NCI-H1694 treated with DMSO at 0.1 percent for 48 hours (cell line): Measurements from ENCODE around the gene FMR1.

Experiments used
- DNase-seq: peaks from one replicate; lab custom pipeline; 2025; lab: John Stamatoyannopoulos, UW

Gene FMR1

GRCh38 chrX:147911192-147912022 lies at the start of gene FMR1:
FMR1 (plus strand) TSS chrX:147911919; CDS start chrX:147912180, 261 bp downstream.
- peak; percentile 82 for DNase-seq

- DNase-seq = no peak
Observed at GRCh38 chrX:147875866-147876596, 35.7 kb upstream of the FMR1 start.

DNA sequence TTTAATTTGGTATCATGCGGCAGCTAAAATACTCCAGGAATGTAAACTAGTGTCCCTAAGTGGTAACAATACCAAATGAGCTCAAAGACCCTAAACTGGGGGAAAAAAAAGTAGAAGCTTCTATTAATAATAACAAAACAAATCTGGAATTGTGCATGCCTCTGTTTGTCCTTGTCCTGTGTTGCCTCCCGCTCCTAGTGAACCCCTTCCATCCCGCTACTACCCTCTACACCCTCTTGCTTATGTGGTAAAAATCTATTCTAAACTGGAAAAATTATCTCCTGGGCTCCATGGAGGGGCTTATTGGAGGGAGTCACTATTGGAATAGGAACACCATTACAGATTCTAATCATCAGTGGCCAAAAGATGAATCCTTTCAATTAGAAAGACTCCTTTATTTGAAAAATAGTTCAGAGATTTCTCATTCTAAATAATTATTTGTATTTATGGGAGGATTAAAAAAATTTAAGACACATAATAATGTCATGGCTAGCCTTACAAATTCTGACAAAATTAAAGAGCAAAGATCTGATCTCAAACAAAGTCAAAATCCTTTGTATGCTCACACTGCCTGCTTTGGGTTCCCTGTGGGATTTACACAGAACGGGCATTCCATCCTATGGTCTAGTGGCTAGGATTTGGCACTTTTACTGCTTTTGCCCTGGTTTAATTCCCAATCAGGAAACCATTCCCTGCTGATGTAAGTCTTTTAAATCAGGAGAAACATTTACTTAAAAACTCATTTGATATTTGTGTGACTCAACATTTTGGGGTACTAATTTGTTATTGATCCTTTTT lies 34.7 kb upstream of the FMR1 start:
- no peak for DNase-seq

DNA sequence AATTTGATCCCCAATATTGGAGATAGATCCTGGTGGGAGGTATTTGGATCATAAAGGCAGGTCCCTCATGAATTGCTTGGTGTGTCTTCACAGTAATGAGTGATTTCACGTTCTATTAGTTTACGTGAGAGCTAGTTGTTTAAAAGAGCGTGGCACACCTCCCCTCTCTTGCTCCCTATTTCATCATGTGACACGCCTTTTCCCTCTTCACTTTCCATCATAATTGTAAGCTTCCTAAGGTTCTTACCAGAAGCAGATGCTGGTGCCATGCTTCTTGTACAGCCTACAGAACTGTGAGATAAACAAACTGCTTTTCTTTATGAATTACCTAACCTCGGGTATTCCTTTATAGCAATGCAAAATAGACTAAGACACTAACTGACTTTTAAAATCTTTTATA lies 34.0 kb upstream of the FMR1 start:
- DNase-seq = no peak

GRCh38 chrX:147884958-147885357 lies 26.8 kb upstream of the FMR1 start:
- DNase-seq = no peak

DNA sequence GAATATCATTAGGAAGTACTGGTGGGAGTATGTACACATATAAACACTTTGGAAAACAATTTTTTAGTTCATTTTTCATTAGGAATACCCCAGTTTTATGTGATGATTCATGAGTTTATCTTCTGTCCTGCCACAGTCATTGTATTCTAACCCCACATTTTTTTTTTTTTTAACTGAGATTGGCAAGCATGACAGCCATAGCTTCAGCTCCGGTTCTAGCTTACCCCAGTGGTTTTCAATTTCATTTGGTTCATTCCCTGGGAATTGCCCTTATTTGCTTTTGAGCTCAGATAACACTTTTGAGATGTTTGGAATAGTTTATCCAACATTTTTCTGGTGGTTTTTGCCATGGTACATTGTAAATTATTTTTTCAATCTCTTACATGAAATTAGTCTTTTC lies 21.0 kb upstream of the FMR1 start:
- DNase-seq = no peak

- no peak for DNase-seq
Observed at GRCh38 chrX:147891896-147892295, 19.8 kb upstream of the FMR1 start.

DNA sequence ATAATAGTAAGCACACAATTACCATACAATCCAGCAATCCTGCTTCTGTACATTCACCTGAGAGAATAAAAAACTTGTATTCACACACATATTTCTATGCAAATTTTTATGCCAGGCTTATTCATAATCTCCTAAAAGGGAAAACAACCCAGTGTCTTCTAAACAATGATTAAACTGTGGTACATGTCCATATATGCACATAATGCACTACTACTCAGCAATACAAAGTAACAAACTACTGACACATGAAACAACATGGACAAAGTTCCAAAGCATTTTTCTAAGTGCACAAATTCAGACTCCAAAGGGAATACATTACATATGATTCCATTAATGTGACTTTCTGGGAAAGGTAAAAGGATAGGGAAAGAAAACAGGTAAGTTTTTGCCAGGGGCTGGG lies 18.0 kb upstream of the FMR1 start:
- no peak for DNase-seq

DNA sequence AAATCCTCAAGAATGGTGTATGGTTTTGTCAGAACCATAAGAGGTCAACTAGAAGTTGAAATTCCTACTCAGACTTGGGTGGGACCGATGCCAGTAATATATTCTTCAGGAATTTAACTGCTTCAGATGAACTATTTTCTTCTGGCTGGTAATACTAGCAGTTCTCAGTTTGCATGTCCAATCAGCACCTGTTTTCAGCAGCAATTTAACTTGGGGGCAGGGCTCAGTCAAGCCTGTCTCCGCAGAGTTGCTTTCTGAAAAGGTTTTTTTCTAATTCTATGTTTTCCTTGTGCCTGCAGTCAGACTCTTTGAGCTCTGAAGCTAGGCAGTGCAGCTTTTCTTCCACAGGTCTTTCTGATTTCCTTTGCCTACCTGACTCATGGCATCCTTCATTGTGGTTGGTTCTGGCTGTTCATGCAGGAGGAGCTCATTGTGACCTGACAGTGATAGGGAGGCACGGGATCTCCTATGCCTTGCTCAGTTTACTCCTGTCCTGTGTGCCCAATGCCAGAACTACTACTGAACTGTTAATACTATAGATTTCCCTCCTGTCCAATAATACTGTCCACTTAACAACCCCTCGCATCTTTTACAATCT lies 17.3 kb upstream of the FMR1 start:
- DNase-seq = no peak

- no peak for DNase-seq
Observed at GRCh38 chrX:147897117-147897516, 14.6 kb upstream of the FMR1 start.

- no peak for DNase-seq
Observed at GRCh38 chrX:147898951-147899350, 12.8 kb upstream of the FMR1 start.

DNA sequence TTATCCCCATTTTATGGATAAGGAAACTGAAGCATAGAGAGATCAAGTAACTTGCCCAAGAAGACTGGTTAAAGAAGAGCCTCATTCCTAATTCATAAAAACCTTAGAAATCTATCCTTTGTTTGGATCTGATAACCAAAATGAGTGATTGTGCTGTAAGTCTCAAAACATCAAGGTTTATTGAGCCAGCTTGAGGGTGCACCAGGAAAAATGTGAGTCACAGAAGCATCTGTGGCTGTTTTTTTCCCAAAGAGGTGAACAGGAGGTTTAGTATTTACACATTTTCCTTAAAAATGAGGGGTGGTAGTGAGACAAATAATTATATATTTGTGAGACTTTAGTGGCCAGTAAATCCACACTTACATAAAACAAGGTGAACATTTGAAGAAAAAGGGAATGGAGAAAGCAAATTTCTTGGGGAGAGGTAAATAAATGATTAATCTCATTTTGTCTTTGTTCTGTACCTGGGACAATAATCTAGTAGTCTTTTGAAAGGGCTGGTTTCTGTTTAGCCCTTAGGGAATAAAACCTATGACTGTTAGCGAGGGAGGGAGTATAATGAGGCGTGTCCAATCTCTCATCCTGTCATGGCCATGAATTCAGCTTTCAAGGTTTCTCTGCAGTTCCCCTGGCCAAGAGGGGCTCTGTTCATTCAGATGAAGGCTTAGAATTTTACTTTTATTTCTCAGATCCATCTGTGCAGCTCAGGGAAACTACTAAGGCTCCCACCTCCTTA lies 12.2 kb upstream of the FMR1 start:
- no peak for DNase-seq

GRCh38 chrX:147900349-147900748 lies 11.4 kb upstream of the FMR1 start:
- no peak for DNase-seq

GRCh38 chrX:147901461-147902126 lies 10.1 kb upstream of the FMR1 start:
- DNase-seq = no peak

DNA sequence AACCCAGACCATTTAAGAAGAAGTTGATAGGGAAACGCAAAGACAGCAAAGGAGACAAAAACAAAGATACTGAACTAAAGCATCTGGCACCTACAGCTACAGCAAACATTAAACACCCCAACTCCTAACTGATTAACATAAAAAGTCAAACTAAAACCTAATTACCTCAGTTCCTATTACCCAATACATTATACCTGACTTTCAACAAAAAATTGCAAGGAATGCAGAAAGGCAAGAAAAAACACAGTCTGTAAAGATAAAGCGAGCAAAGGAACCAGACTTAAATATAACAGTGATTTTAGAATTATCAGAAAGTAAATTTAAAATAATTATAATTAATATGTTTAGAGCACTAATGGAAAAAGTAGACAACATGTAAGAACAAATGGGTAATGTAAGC lies 9.4 kb upstream of the FMR1 start:
- no peak for DNase-seq

- no peak for DNase-seq
Observed at GRCh38 chrX:147908106-147908505, 3.6 kb upstream of the FMR1 start.

DNA sequence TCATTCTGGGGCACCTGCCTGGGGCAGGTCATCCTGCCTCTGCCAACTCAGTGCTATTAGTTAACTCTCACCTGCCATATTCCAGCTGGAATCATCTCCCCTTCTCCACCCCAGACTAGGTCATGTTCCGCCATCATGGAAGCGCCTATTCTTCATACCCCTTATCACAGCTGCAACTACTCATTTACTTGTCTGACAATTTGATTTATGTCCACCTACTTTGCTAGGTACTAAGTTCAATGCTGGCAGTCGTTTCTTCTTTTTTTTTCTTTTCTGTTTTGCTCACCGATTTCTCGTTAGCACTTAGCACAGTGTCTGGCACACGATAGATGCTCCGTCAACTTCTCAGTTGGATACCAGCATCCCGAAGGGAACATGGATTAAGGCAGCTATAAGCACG lies 1.1 kb upstream of the FMR1 start:
- DNase-seq = no peak

- no peak for DNase-seq
Observed at GRCh38 chrX:147912093-147912801, 528 bp downstream of the FMR1 start.

DNA sequence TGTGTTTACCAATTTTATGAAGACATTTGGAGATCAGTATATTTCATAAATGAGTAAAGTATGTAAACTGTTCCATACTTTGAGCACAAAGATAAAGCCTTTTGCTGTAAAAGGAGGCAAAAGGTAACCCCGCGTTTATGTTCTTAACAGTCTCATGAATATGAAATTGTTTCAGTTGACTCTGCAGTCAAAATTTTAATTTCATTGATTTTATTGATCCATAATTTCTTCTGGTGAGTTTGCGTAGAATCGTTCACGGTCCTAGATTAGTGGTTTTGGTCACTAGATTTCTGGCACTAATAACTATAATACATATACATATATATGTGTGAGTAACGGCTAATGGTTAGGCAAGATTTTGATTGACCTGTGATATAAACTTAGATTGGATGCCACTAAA lies 1.9 kb downstream of the FMR1 start:
- DNase-seq = no peak

- DNase-seq = no peak
Observed at GRCh38 chrX:147914591-147914990, 2.9 kb downstream of the FMR1 start.
